Suprapubic skin (tissue), 4 donors: ENCODE results near the gene SCUBE3. TPM values are rescaled to one million over a fixed set of nuclear protein-coding genes. Genes with fewer than 3 reads are reported as not detected.
A peak's percentile ranks its signal among the peaks of the same experiment; 100 is the strongest.

ENCODE experiments used
- DNase-seq, 2 donors: peaks; one replicate each; pipeline ENCODE4 v3.0.0-alpha.2; 2019; ENCODE audit warnings: low spot score in 2 of 2
- H3K27ac ChIP-seq: fragments of 200-600 bp; sonication (generic); one replicate; pipeline ENCODE4 v1.5.1; 2019
- H3K27me3 ChIP-seq: fragments of 200-600 bp; sonication (generic); one replicate; pipeline ENCODE4 v1.5.1; 2019
- H3K36me3 ChIP-seq: fragments of 200-600 bp; sonication (generic); one replicate; pipeline ENCODE4 v1.5.1; 2019
- H3K4me1 ChIP-seq: fragments of 200-600 bp; sonication (generic); one replicate; pipeline ENCODE4 v1.5.1; 2019
- H3K4me3 ChIP-seq: fragments of 200-600 bp; sonication (generic); one replicate; pipeline ENCODE4 v1.5.1; 2019; ENCODE audit warnings: mild to moderate bottlenecking
- H3K9me3 ChIP-seq: fragments of 200-600 bp; sonication (generic); one replicate; pipeline ENCODE4 v1.5.1; 2019
- CTCF ChIP-seq, 2 donors: fragments of 200-600 bp in 1 of 2; fragments of 450-650 bp in 1 of 2; sonication (generic) in 1 of 2; IDR thresholded peaks; one replicate each; pipeline ENCODE4 v1.5.1; 2016 to 2019; ENCODE audit warnings: antibody characterized with exemption in 2 of 2, mild to moderate bottlenecking in 1 of 2, moderate library complexity in 1 of 2
- EP300 ChIP-seq: sonication (generic); formaldehyde crosslinking; IDR thresholded peaks from one replicate; pipeline ENCODE4 v1.6.1; 2017; ENCODE audit warnings: antibody characterized with exemption
- POLR2A ChIP-seq, 2 donors: fragments of 450-650 bp; IDR thresholded peaks; one replicate each; pipeline ENCODE4 v1.6.1; 2017; ENCODE audit warnings: antibody characterized with exemption in 2 of 2, mild to moderate bottlenecking in 2 of 2, moderate library complexity in 2 of 2
- POLR2AphosphoS5 ChIP-seq, 3 donors: sonication (generic); formaldehyde crosslinking; IDR thresholded peaks; one replicate each; pipeline ENCODE4 v1.6.1; 2017; ENCODE audit warnings: antibody characterized with exemption in 3 of 3
- WGBS: methylation state at CpG from one replicate; pipeline ENCODE4 v1.1.5; 2018; 5-methylcytosine and 5-hydroxymethylcytosine counted together
- total RNA-seq, 4 donors: library from RNA; depleted of rRNA; stranded (reverse); fragments of >200 nt; gene quantifications; one replicate each; pipeline ENCODE4 v1.1.0, GENCODE V29; 2016

SCUBE3 gene
- total RNA-seq, 4 donors from 2014 or later: 0.23 to 1.1 (median 0.73) TPM

GRCh38 chr6:35179901-35180535, 33.7 kb upstream of the SCUBE3 start:
- peak in 1 of 2 donors; percentile 9 for DNase-seq
- H3K9me3 ChIP-seq: no peaks in the 10 kb centered on the region
- WGBS: 60% methylated on average over 2 of the region's 2 CpGs
- H3K4me1 ChIP-seq: peaks cover 14% of the 10 kb centered on the region
- no peak overlapping the region for H3K27ac ChIP-seq
- H3K27me3 ChIP-seq: no peaks in the 10 kb centered on the region
- H3K4me3 ChIP-seq: no peak overlapping the region
- no peaks in the 10 kb centered on the region for H3K36me3 ChIP-seq
- no peak for TF ChIP-seq POLR2AphosphoS5 (IDR thresholded peaks at IDR 0.05)
- no peak for TF ChIP-seq CTCF (IDR thresholded peaks at IDR 0.05)
- TF ChIP-seq POLR2A (IDR thresholded peaks at IDR 0.05): no peak
- TF ChIP-seq EP300: no peak

- Histone ChIP-seq H3K4me3 (no peak overlapping the region), H3K4me1 (peaks cover 14% of the 10 kb centered on the region), H3K36me3 (no peaks in the 10 kb centered on the region), H3K27me3 (no peaks in the 10 kb centered on the region), H3K9me3 (no peaks in the 10 kb centered on the region), H3K27ac (no peak overlapping the region)
- no peak for TF ChIP-seq POLR2AphosphoS5 (IDR thresholded peaks at IDR 0.05)
- no peak for DNase-seq
- 49% methylated on average over 5 of the region's 5 CpGs for WGBS
Observed at GRCh38 chr6:35181308-35181932, 32.3 kb upstream of the SCUBE3 start.

- Histone ChIP-seq H3K4me1 (peaks cover 14% of the 10 kb centered on the region), H3K36me3 (no peaks in the 10 kb centered on the region), H3K9me3 (no peaks in the 10 kb centered on the region), H3K4me3 (no peak overlapping the region), H3K27ac (no peak overlapping the region), H3K27me3 (no peaks in the 10 kb centered on the region)
- DNase-seq: no peak
- TF ChIP-seq POLR2A (IDR thresholded peaks at IDR 0.05): no peak
- TF ChIP-seq POLR2AphosphoS5 (IDR thresholded peaks at IDR 0.05): no peak
- no peak for TF ChIP-seq EP300
- TF ChIP-seq CTCF (IDR thresholded peaks at IDR 0.05): no peak
- 9% methylated on average over 27 of the region's 55 CpGs for WGBS
Observed at GRCh38 chr6:35181933-35182612, 31.7 kb upstream of the SCUBE3 start.

- 92% methylated on average over 2 of the region's 2 CpGs for WGBS
- H3K36me3 ChIP-seq: no peaks in the 10 kb centered on the region
- H3K9me3 ChIP-seq: no peaks in the 10 kb centered on the region
- H3K27me3 ChIP-seq: no peaks in the 10 kb centered on the region
- TF ChIP-seq POLR2AphosphoS5 (IDR thresholded peaks at IDR 0.05): no peak
- TF ChIP-seq CTCF (IDR thresholded peaks at IDR 0.05): no peak
- no peak for TF ChIP-seq POLR2A (IDR thresholded peaks at IDR 0.05)
- TF ChIP-seq EP300: no peak
- no peak overlapping the region for H3K27ac ChIP-seq
- peaks cover 14% of the 10 kb centered on the region for H3K4me1 ChIP-seq
- DNase-seq: no peak
- H3K4me3 ChIP-seq: no peak overlapping the region
Observed at GRCh38 chr6:35183281-35183680, 30.5 kb upstream of the SCUBE3 start.

GRCh38 chr6:35183935-35184334, 29.8 kb upstream of the SCUBE3 start:
- H3K27ac ChIP-seq: no peak overlapping the region
- 88% methylated on average over 2 of the region's 2 CpGs for WGBS
- TF ChIP-seq POLR2A (IDR thresholded peaks at IDR 0.05) (no peak), EP300 (no peak), POLR2AphosphoS5 (IDR thresholded peaks at IDR 0.05) (no peak), CTCF (IDR thresholded peaks at IDR 0.05) (no peak)
- H3K9me3 ChIP-seq: no peaks in the 10 kb centered on the region
- no peaks in the 10 kb centered on the region for H3K27me3 ChIP-seq
- no peaks in the 10 kb centered on the region for H3K36me3 ChIP-seq
- H3K4me3 ChIP-seq: no peak overlapping the region
- H3K4me1 ChIP-seq: peaks cover 18% of the 10 kb centered on the region
- no peak for DNase-seq
